HG02943 (cell line): ENCODE data around the gene TANGO2.

Source experiments
- ATAC-seq: cut with Tn5 transposase; IDR thresholded peaks from one replicate; pipeline ENCODE4 v1.9.1; 2021; ENCODE audit warnings: mild to moderate bottlenecking, low read depth, moderate library complexity; ENCODE audit not compliant: unreplicated experiment

The TANGO2 gene

DNA sequence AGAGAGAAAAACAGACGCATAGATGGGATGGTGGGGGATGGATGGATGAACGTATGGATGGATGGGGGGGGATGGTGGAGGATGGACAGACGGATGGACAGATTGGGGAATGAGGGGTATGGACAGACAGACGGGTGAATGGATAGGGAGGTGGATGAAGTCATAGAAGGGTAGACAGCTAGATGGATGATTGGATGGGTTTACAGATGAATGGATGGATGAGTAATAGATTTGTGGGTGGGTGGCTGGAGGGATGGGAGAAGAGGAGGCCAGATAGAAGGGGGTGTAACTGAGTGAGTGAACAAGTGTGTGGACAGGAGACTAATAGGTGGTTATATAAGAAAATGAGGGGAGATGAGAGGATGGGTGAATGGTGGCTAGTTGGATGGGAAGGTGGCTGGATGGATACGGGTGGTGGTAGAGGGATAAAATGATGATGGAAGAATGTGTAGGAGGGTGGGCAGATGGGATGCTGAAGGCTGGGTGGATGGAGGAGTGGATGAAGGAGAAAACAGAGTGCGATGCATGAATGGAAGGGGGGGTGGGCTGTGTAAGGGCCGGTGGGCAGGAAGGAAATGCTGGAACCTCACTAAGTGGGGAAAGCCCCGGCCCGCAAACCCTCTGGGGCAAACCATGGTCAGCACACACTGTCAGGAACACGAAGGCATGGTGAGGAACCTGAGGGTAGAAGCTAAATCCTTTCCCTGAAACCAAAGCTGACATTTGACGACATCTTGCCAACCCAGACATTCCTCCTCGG is 25.9 kb upstream of the TANGO2 start:
- no peak for ATAC-seq

DNA sequence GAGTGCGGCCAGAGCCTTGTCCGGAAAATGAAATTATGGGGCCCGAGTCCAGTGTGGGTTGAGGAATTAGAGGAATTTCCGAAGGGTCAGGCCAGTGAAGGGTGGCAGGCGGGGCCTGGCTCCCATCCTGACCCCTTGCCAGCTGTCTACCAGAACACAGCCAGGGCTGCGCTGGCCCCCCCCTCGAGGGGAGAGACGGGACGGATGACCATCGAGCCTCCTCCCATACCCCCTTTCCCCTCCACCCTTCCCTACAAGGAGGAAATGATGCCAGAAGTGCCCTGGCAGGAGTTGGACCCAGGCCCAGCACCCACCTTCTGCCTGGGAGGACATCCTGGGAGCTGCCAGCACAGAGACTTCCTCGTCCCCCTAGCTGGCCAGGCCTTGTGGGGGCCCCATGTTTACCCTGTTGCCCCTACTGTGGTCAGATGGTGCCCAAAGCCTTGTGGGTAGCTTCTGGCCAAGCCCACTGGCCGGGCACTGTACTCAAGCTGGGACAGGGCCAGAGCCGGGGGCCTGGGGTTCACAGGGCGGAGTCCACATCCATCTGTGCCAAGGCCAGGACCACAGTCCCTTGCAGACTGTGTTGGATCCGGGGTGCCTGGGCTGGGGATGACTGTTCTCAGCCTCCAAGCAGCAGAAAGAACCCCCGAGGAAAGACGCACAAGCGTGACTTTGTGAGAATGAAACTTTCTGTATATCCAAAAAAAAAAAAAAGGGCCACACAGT is 25.1 kb upstream of the TANGO2 start:
- ATAC-seq = no peak

DNA sequence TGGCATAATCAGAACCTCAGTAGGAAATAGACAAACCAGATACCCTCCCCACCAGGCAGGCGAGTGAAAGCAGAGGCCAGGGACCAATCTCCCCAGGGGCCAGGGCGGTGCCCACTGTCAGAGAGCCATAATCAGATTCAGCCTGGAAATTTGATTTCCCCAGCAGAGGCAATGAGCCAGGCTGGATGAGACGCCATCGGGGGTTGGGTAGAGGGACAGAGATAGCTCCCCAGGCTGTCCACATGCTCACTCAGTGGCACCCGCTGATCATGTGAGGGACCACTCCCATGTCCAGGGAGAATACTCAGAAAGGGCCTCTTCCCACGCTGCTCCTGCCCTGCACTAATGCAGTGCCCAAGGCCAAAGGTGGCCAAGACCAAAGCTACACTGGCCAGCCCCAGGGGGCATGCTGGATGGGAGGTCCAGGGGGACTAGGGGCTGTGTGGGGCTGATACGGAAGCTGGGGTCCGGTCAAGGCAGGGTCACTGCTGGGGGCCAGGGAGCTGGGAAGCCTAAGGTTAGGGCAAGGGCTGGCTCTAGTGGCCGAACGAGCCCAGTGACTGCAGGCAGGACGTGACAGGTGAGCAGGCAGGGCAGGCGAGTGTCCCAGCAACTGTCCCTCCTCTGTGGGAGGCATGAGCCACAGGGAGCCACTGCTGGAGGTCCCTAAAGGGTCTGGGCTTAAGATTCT is 24.1 kb upstream of the TANGO2 start:
- ATAC-seq = no peak

DNA sequence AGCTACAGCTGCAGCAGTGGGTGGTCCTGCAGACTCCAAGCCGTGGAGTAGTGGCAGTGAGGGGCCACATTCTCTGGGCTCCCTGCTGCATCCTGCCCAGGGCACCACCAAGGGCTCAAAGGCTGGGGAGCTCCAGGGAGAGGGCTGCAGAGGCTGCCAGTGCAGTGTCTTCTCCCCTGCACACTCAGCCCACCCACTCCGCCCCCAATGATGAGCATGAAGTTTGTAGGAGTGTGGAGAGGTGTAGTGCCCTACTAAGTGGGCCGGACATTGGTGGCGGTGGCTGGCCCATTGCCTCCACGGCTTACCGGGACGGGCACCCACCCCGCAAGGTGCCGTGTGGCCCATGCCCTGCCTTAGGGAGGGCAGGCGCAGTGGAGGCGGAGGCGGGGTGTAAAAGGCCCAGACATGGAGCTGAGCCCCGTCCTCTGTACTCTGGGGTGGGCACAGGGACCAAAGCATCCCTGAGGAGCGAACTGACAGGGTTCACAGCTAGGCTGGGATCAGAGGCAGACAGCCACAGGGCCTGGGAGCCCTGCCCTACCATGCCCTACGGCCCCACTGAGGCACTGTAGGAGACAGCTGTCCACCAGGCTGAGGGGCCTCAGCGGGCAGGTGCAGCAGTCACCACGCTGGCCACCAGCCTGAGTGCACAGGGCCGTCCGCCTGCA is 23.2 kb upstream of the TANGO2 start:
- ATAC-seq = no peak

DNA sequence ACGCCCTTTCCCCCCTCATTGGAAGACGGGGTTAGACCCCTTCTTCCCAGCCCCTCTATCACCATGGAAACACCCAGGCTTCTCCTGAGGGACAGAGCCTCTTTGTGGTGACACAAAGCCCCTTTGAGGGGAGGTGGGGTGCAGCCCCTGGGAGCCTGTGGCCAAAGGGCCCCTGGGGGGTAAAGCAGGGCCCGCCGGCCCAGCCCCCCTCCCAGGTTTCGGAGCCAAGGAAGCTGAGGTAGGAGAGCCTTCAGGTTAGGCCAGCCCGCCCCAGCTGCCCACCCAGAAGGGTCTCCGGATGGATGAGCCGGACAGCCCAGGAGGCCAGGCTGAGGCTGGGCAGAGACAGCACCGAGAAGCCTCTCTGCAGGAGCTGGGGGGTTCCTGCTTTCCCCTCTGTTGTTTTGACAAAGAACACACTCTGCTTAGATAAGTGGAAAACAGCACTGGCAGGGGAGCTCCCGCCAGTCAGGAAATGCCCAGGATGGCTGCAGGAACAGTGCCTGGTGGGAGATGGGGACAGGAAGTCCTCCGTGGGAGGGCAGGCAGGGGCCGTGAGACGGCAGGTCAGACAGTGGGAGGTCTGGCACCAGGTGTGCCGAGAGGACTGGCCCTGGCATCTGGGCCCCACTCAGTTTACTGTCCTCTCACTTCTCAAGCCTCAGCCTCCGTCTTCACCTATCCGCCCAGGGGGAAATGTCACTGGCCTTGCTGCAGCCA is 22.5 kb upstream of the TANGO2 start:
- no peak for ATAC-seq

DNA sequence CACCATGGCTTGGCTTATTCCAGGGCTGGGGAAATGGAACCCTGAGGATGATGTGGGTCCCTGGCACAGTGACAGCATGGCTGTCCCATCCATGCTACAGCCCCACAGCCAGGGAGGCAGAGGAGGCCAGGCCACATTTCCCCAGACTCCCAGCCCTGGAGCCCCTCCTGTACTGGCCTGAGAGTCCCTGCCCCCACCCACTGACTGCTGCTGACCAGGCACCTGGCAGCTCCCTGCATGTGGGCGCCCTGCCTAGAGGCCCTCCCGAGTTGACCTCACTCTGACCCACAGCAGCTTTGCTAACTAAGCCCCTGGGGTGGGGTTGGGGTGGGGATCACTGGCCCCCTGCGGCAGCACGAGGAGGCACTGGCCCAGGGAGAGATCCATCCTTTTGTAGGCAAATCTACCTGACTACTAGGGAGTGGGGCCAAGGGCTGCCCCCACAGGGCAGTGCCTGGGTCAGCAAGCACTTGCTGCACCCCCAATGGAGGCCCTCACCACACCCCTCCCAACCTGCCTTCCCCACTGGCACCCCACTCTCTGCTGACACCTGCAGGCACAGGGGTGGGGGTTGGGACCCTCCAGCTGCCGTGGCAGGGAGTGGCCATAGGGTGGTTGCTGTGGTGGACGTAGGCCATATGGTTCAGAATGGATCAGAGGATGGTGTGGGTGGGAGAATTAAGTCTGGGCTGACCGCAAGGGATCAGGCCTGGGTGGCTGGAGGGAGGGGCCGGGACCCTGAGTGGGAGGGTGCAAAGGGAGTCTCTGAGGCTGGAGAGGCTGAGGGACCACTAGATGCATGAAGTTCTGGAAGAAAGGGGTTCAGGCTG is 21.7 kb upstream of the TANGO2 start:
- ATAC-seq = no peak

DNA sequence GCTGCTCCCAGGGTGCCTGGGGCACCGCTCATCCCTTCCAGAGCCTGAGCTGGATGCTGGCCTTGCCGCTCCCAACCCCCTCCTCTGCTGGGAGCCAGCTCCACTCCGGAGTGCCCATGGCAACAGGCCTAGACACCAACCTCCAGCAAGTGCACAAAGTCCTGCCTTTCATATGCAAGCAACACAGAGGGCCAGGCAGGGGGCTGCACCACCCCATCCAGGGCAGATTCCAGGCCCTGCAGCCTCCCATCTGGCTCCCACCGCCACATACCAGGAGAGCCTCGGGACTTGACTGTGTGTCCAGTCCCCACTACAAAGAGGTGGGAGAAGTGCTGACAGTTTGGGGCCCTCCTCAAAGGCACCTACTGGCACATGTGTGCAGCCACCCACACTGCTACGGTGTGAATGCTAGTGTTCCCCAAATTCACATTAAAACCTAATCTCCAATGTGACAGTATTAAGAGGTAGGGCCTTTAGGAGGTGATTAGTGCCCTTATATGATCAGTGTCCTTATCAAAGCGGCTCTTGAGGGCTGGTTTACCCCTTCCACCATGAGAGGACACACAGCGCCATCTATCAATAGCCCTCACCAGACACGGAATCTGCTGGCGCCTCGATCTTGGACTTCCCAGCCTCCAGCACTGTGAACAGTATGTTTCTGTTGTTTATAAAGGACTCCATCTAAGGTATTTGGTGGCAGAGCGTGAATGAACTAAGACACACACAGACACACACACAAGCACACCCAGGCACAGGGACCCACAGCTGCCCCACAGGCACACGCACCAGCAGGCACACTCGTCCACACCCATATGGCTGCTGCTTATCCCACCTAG is 20.4 kb upstream of the TANGO2 start:
- no peak for ATAC-seq

DNA sequence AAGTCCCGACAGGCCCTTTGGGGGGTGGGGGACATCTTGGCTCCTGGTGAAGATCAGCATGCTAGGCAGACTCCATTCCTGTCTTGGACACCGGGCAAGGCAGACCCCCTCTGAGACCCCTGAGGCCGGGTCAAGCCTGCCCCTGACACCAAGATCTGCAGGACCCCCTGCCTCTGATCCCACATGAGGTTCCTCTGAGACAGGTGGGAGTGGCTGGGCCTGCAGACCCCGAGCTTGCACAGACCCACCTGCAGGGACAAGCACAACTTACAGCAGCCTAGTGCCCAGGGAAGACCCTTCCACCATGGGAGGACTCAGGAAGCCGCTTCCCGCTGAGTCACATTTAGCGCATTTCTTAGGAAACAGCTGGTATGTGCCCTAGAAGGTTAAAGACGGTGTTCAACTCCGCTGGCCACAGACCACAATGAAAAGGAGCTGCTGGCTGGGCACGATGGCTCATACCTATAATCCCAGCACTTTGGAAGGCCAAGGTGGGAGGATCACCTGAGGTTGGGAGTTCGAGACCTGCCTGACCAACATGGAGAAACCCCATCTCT is 19.8 kb upstream of the TANGO2 start:
- ATAC-seq = no peak

DNA sequence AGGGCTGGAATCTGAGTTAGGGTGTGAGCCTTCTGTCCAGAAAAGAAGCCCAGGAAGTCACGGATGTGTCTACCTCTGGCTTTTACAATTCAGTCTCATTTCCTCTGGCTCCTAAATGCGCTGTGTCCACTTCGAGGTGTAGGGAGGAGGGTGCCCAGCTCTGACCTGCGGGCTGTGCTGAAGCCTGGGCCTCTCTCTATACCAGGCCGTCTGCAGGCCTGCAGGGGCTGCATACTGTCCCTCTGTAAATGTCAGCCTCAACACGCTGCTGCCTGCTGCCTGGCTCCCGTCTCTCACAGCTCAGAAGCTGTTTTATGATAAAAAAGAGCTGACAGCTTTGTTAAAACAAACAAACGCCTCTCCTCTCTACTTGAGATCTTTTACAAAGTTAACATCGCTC is 18.8 kb upstream of the TANGO2 start:
- no peak for ATAC-seq

DNA sequence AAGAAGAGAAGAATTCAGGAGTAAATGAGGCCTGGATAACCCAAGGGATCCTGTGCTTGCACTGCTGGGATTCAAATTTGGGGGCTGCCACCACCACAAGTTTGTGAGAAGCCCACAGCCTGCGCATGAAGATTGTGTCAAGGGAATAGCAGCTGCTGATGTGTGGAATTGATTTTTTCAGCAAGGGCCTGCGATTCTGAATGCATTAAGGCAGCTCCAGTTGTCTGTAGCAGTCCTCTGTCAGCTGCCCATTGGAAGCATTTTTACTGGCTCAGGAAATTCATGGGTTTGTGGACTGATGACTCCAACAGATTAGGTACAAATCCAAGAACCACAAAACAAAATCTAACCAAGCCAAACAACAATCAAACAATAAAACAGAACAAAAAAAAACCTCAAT is 18.3 kb upstream of the TANGO2 start:
- no peak for ATAC-seq

DNA sequence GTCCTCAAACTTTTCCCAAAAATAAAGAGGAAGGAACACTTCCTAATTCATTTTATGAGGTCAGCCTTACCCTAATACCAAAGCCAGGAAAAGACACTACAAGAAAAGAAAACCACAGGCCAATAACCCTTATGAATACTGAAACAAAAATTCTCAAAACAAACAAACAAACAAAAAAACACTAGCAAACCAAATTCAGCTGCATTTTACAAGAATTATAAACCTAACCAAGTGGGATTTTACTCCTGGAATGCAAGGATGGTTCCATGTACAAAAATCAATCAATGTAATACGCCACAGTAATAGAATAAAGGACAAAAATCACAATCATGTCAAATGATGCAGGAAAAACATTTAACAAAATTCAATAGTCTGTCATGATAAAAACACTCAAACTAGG is 17.6 kb upstream of the TANGO2 start:
- ATAC-seq = no peak

DNA sequence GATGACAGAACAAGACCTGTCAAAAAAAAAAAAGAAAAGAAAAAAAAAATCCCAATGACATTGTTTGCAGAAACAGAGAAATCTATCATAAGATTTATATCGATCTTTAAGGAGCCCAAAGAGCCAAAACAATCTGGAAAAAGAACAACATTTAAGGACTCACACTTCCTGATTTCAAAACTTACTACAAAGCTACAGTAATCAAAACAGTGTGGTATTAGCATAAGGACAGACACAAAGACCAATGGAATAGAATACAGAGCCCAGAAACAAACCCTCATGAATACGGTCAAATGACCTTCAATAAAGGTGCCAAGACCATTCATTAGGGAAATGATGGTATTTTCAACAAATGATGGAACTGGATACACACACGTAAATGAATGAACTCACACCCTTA is 16.4 kb upstream of the TANGO2 start:
- ATAC-seq = no peak

DNA sequence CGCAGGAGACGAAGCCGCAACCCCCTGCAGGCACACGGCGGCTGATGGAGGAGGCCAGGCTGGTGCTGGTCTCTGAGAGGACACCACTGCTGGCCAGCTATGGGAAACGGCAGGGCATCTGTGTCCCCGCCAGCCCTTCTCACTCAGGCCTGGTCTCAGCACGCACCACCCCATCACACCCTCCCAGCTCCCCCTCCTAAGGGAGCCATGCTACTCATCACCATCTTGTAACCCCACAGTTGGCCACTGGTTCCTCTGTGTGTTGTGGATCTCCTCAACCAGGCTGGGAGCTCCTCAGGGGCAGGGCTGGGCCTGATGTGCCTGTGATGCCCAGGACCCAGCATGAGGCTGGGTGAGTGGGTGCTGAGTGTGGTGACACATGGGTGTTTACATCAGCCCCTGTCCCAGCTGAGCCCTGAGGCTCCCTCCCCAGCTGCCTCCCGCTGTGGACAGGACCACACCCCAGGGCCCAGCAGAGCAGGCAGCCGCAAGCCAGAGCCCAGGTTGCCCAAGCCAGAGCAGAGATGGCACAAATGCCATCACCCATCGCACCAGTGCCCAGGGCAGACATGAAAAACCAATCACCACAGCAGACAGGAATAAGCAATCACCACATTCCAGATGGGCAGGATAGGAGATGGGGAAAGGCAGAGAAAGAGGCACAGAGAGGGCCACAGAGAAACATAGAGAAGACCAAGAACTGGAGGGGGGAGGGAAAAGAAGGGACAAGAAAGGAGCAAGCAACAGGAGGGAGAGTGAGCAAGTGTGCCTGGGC is 12.5 kb upstream of the TANGO2 start:
- ATAC-seq = no peak

DNA sequence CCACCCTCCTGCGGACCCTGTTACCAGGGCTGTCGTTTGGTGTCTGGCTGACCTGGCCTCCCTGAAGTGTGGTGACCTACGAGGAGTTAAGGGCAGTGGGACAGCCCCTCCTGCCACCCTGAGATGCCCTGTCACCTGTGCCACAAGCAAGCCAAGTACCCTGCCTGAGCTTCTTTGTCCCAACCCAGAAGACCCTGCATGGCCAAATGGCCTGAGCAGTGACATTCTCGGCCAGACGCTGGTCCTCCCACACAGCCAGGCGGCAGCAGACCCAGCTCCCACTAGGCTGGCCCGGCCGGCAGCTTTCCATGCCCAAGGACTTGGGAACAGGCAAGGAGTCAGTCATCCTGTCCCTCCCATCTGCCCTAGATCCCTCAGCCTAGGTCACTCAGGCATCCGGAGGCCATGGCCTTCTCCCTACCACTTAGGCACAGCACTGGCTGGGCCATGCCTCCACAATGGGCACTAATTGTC is 11.9 kb upstream of the TANGO2 start:
- ATAC-seq = no peak

DNA sequence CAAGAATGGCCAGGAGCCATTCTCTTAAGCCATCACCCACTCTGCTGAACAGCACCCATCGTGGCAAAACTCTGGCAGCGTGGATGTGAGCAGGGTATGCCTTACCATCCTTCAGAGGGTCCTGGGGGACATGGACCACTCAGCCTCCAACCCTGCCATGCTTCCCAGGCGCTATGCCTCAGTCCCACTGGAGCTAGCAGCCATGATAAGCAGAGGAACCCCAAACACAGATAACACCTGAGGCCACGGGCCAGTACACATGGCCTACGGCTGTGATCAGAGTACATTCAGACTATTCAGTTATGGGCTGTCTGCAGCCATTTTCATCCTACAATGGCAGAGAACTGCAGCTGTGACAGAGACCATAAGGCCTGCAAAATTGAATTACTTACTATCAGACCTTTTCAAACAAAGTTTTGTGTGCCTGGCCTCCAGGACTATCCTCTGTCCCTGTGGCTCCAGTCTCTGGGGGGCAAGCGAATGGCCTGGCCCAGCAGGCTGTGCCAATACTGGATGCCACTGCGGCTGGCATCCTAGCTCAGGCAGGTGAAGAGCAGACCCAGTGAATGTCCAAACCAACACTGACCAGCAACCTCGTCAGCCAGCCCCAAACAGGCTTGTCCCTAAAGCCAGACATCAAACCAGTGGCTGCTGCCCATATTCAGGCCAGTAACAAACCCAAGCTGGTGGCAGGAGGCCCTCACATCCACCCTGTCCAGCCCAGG is 11.2 kb upstream of the TANGO2 start:
- no peak for ATAC-seq

DNA sequence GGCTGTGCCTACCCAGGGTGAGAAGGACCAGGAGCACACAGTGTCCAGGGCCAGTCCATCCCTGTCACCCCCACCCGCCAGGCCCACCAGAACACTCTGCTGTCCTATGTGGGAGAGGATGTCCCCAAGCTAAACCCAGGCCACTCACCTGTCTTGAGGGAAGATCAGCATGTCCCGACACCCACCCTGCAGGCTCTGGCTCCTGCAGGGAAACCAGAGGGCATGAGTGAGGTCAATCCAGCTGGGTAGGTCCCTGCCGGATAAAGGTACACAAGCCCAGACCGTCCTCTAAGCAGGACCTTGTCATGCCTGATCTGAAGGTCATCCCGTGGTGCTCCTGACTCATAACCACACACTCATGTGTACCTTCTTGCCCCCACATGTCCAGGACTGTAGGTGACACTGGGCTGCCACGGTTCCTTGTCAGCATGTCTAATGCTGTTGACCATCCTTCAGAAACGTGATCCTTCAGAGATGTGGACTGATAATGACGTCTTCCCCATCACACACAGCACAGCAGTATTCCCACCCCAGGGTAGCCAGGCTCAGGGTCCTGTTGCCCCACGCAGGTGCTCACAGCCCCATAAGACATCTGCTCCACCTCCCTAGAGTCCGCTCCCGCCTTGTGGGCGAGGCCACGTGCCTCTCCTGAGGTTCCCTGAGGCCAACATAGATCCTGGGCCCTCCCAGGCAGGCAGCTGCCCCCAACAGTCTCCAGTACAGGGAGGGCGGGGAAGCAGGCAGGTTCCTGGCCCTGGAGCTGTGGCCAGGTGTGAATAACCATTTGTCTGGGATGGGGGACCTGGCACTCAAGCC is 10.4 kb upstream of the TANGO2 start:
- ATAC-seq = no peak
